NCI-H2196 treated with DMSO at 0.1 percent for 48 hours (cell line): Measurements from ENCODE around the gene THRB.

ENCODE experiments used
- DNase-seq: peaks from one replicate; lab custom pipeline; 2025; ENCODE audit not compliant: unreplicated experiment; lab: John Stamatoyannopoulos, UW

THRB gene

GRCh38 chr3:24512564-24513197, 18.0 kb upstream of the THRB start:
- no peak for DNase-seq

GRCh38 chr3:24510030-24510648, 15.5 kb upstream of the THRB start:
- no peak for DNase-seq

- DNase-seq, result no peak
These were observed 13.8 kb upstream of the THRB start for GRCh38 chr3:24508423-24508839.

DNA sequence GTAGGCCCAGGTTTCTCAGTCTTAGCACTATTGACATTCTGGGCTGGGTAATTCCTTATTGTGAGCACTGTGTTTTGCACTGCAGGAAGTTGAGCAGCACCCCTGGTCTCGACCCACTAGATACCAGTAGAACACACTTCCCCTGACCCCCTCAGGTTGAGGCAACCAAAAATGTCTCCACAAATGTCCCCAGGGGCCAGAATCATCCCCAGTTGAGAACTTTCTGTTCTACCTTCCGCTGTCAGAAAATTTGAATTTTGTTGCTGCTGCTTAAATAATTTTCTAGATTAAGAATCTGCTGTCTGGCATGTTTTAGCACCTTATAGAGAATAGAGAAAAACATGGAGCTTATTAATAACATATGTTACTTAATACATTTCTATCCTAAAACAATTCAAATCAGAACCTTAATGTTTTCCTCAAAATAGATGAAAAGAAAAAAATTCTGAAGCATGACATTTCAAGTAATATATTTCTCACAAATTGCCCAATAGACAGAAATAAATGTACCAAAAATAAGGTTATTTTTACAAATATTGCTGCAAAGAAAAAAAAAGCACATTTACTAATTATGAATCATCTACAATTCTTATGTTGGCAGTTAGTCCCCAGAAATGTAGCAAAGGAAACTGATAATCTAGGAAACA, 13.2 kb upstream of the THRB start:
- no peak for DNase-seq

GRCh38 chr3:24506966-24507775, 12.5 kb upstream of the THRB start:
- DNase-seq, result no peak

GRCh38 chr3:24505691-24506550, 11.3 kb upstream of the THRB start:
- no peak for DNase-seq

DNA sequence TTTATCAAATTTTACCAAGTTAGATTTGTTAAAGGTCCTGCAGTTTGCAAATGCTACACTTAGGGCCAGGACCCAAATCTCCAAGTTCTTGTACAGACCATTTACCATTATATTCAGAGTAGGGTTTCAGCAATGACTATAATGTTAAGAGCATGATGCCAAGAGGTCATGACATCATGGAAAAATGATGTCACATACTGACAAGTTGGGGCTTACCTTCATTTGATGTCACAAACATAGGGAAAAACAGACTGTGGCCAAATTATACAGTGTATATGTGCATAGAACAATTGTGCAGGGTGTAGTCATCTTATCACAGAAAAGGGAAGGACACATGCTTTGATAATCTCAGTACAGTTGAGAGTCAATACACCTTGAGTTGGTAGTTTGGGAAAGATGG, 10.1 kb upstream of the THRB start:
- DNase-seq, result no peak

DNA sequence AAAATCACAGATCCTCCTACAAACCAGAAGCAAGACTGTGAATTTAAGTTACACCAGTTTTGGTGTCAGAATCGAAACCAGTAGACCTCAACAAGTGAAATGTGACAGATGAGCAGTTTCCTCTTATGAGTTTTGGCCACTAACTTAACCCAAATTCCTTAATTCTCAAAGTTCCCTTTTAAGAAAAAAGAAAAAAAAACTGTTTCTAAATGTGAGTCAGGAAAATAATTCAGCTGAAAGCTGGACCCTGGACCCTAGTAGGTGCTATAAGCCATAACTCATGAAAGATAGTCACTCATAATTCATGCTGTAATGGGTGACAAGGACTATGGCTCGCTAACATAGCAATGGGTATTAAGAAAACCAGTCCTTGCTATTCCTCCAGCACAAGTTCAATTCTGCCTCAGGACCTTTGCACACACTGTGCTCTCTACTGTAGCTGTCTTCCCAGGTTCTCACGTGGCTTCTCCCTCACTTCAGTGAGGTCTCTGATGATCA, 9.0 kb upstream of the THRB start:
- no peak for DNase-seq

DNA sequence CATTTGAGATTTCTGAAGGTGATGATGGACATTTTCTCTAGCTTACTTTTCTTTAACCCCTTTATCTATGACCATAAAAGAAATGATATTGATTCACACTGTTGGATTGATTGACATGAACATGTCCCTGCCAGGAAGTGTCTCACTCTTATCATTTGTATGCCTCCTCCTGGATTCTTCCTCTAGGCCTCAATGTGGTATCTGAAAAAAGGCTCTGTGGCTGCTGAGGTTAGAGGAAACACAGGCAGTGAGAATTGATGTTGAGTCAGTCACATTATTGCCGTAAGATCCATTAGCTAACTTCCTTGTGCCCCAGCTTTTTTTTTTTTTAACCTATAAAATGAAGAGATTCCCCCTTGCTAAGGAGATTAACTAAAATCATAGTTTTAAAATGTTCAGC, 8.0 kb upstream of the THRB start:
- DNase-seq, result no peak

DNA sequence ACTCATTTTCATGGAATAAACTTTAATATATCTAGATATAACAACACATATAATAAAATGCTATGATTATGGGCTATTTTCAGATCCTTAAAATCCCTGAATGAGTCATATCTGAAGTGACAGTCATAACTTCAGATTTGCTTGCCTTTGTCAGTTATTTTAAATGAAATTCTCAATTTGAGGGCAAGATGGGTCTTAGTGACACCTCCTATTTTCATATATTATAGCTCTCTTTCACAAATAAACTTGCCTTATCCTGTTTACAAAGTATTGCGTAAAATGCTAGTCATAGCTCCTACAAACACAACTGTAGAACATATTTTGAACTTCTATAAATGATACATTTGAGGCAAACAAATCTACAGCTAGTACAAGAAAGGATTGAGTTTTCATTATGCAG, 6.2 kb upstream of the THRB start:
- no peak for DNase-seq

DNA sequence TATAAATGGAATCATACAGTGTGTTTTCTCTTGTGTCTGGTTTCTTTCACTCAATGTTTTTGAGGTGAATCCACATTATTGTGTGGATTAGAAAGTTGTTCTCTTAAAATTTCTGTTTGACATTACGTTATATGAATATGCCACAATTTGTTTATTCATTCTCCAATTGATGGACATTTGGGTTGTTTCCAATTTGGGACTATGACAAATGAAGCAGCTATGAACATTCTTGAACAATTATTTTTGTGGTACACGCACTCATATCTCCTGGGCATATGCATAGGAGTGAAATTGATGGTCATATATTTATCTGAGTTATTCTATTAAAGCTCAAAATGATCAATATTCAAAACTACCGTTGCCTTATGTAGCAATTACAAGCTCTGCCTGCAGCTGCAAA, 5.3 kb upstream of the THRB start:
- DNase-seq, result no peak

DNA sequence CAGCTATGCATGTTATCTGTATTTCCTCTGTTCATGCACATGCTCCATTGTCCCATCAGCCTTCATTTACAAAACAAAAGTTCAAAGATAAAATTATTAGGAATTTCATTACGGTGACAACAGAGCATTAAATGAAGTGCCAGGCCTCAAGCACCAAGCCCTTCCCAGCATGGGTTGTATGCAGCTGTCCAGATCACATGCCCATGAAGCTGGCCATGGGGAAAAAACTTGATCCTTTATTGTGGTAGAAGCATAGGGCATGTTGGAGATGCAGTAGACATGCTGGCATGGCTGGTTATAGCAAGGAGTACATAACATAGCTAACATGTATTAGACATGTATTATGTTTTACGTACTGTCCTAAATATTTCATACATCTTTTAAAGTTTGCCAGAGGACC, 4.1 kb upstream of the THRB start:
- DNase-seq, result no peak

- no peak for DNase-seq
These were observed 3.7 kb upstream of the THRB start for GRCh38 chr3:24498391-24498790.

GRCh38 chr3:24497942-24498341, 3.3 kb upstream of the THRB start:
- no peak for DNase-seq

GRCh38 chr3:24496529-24497482, 2.2 kb upstream of the THRB start:
- DNase-seq, result no peak

- DNase-seq, result no peak
These were observed 810 bp upstream of the THRB start for GRCh38 chr3:24495326-24495994.

- no peak for DNase-seq
These were observed 668 bp downstream of the THRB start for GRCh38 chr3:24493746-24494617.

- no peak for DNase-seq
These were observed 1.6 kb downstream of the THRB start for GRCh38 chr3:24492971-24493551.
